22Rv1 (cell line): ENCODE measurements around the gene CEP192.

ENCODE experiments used
- CTCF ChIP-seq: fragments of 450-650 bp; IDR thresholded peaks from 2 replicates; pipeline ENCODE4 v1.5.1; 2017; ENCODE audit warnings: mild to moderate bottlenecking
- ZFX ChIP-seq: fragments of 450-650 bp; IDR thresholded peaks from 2 replicates; pipeline ENCODE4 v1.6.1; 2017; ENCODE audit warnings: antibody characterized with exemption, borderline replicate concordance

DNA sequence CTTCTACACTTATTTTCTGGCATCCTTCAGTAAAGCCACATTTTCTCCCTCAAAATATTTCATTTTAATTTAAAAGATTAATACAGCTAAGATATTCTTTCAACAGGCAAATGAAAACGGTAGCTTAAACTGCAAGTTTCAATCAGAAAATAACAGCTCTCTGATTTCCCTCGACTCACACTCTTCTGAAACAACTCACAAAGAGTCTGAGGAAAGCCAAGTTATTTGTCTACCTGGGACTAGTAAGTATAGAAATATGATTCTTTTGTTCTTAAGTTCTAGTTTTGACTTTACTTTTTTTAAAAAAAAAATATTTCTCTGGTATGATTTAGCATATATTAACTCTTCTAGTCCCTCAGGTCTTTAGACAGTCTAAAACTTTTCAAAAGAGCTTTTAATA, 27.2 kb downstream of the CEP192 start:
- TF ChIP-seq CTCF (no peak), ZFX (no peak)
